HG03064 (cell line): ENCODE measurements around the gene OR10D3.
"Not testable (repeated sequence)": the region's sequence is repeated elsewhere in the genome, so short reads cannot be mapped to it uniquely, and the experiment has no call there.

Source experiments
- ATAC-seq: cut with Tn5 transposase; IDR thresholded peaks from one replicate; pipeline ENCODE4 v1.9.1; 2021; ENCODE audit warnings: low read depth; ENCODE audit not compliant: unreplicated experiment

The OR10D3 gene, protein sequence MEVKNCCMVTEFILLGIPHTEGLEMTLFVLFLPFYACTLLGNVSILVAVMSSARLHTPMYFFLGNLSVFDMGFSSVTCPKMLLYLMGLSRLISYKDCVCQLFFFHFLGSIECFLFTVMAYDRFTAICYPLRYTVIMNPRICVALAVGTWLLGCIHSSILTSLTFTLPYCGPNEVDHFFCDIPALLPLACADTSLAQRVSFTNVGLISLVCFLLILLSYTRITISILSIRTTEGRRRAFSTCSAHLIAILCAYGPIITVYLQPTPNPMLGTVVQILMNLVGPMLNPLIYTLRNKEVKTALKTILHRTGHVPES

GRCh38 chr11:124183068-124183467 is at the start of gene OR10D3:
Gene OR10D3, plus strand, starts transcription at chr11:124183345. Its CDS starts 1,925 bp downstream, at chr11:124185270.
- ATAC-seq, result no peak

- ATAC-seq, result no peak
Measured at GRCh38 chr11:124143034-124143433, 40.1 kb upstream of the OR10D3 start.

DNA sequence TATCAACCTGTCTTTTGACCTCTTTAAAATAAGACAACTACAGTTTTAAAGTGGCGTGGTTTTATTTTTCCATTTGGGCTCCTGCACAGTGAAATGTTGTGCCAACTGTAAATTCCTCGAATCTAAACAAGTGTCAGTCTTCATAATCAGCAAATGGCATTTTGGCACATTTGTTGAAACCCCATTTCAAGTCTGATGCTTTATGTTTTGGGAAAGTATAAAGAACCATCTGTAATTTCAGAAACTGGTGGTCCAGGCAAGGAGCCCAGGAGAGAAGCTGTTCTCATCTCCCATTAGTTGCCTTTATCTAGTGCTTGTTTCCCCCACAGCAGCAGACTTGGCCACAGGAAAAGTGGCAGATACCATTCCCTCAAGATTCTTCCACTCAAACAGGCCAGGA is 35.2 kb upstream of the OR10D3 start:
- no peak for ATAC-seq

- ATAC-seq, result no peak
Measured at GRCh38 chr11:124150684-124151083, 32.5 kb upstream of the OR10D3 start.

DNA sequence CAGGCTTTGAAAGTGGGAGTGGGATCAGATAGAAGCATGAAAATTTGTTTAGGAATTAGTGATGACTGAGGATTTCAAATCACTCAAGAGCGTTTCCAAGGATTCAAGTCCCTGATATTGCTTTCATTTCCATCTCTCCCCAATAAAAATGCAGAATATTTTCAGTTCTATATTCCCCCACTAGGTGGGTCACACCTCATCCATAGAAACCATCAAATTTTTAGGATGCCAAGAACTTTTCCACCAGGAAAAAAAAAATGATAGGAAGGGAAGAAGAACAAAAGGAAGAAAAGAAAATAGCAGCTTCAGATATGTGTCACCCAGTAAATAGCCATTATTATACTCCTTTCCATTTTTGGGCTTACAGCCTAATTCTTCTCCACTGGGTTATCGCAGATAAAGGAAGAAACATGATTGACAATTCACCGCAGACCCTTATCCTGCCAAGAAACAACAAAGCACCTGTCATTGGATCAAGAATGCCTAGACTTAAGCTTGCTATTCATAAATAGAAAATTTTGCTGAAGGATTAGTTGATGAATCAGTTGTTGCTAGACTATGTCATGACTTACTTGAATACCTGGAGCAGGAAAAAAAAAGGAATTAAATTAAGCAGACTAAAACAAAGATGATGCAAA is 30.3 kb upstream of the OR10D3 start:
- no peak for ATAC-seq

DNA sequence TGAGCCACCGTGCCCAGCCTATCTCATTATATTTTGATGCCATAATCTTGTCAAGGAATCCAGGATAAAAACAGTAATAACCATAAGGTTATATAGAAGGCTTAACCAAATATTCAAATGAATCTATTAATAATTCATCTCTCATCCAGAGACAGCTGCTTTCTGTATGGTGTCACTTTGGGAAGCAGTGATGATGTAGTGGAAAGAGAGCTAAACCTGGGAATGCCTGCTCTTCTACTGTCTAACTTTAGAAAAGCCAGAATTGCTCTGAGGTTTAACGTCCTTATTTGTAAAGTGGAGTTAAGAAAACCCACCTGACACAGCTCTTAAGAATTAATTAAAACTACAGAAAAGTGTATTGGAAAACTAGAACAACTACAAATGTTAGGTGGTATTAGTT is 29.3 kb upstream of the OR10D3 start:
- no peak for ATAC-seq

GRCh38 chr11:124159481-124159880 is 23.7 kb upstream of the OR10D3 start:
- ATAC-seq, result no peak

- ATAC-seq, result no peak
Measured at GRCh38 chr11:124160986-124161385, 22.2 kb upstream of the OR10D3 start.

DNA sequence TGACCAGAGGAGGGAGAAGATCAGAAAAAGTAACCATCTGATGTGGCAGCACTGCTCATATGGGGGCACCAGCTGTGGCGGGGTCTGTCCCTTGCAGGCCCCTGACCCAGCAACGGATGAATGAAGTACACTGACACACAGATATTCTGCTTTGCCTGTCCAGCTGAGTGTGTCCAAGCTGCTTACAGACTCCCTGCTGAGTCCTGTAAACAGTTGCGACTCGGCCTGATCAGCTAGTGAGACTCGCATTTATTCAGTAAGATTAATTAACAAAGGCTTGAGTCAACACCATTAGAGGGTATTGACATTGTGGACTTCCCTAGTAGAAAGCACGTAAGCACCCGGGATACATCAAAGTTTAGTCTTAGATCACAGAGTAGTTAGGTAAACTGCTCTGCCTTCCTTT is 15.3 kb upstream of the OR10D3 start:
- ATAC-seq, result no peak

DNA sequence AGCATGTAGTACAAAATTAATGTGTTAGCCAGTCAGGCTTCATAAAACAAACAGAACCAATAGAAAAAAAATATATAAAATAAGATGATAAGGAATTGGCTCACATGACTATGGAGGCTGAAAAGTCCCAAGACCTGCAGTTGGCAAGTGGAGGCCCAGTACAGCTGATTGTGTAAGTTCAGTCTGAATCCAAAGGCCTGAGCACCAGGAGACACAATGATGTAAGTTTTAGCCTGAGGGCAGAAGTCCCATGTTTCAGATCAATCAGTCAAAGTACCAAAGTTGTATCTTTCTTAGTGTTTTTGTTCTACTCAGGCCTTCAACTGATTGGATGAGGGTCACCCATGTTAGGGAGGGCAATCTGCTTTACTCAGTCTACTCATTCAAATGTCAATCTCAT is 14.3 kb upstream of the OR10D3 start:
- ATAC-seq, result no peak

DNA sequence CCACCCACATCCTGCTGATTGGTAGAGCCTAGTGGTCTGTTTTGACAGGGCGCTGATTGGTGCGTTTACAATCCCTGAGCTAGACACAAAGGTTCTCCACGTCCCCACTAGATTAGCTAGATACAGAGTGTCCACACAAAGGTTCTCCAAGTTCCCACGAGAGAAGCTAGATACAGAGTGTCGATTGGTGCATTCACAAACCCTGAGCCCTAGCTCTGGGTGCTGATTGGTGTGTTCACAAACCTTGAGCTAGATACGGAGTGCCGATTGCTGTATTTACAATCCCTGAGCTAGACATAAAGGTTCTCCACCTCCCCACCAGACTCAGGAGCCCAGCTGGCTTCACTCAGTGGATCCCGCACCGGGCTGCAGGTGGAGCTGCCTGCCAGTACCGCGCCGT is 12.8 kb upstream of the OR10D3 start:
- not testable (repeated sequence) for ATAC-seq

GRCh38 chr11:124170801-124171586 is 12.2 kb upstream of the OR10D3 start:
- ATAC-seq, result no peak

DNA sequence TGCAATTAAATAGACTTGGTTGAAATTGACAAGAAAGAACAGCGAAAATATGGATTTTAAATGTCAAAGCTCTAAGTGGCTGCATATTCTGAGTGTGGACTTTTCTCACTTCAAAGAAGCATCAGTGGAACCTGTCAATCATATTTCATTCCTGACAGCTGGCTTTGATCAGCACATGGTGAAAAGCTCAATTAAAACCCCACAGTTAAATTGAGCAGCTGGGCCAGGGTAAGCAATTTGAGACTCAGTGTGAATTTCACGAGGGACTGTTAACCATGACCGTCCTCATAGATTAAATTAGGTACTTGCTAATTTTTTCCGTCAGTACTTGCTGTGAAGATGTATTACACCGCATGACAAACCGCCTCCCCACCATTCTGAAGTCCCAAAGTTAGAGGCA is 11.0 kb upstream of the OR10D3 start:
- ATAC-seq, result no peak

DNA sequence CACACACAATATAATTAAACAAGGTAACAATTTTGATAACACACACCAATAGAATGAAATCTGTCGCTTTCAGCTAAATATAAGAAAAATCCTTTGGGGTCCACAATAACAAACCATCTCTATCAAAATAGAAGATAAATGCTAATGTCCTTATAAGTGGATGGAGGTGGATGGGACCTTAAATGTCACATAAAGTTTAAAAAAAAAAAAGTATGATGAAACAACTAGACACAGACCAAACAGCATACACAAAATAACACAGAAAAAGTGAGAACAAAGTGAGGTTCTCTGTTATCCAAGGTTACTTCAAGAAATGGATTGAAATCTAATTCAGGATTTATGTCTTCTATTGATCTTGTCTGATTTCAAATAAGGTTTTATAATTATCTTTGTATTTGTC is 10.5 kb upstream of the OR10D3 start:
- no peak for ATAC-seq

GRCh38 chr11:124174001-124174583 is 9.1 kb upstream of the OR10D3 start:
- no peak for ATAC-seq

GRCh38 chr11:124176925-124177715 is 6.0 kb upstream of the OR10D3 start:
- ATAC-seq, result no peak

GRCh38 chr11:124179310-124179709 is 3.8 kb upstream of the OR10D3 start:
- no peak for ATAC-seq

GRCh38 chr11:124190298-124191139 is 7.4 kb downstream of the OR10D3 start:
- no peak for ATAC-seq

DNA sequence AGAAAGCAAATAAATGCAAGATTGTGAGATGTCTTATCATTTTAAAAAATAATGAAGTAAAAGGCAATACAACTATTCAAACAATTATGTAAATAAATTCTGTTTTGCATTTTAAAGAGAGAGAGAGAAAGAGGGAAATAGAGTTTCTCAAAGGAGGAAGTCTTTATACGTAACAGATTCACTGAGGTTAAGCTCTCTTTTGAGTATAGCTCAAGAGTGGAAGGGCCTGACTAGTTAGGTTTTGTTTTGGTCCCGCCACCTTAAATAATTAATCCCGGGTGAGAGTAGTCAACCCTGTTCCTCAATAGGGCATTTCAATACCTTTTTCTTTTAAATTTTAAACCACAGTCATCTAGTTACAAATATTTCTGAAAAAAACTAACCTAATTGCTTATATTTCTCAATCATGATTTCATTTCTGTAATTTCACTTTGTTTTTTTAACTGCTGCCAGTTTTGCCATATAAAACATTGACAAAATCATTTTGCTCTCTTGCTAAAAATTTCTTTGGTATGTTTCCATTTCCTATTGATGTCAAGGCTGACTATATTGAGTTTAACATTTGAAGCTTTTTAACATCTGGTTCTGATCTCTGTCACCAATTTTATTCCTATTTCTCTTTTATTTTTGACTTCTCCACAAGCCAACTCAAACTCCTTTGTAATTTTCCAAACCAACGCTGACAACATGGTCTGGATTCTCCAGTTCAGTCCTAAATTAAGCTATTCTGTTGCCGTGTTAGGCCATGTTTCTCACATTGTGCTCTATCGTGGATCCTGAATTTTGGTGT is 10.3 kb downstream of the OR10D3 start:
- ATAC-seq, result no peak
